H9 (cell line): ENCODE data around the gene INSM2. TPM values are rescaled to one million over a fixed set of nuclear protein-coding genes. Genes with fewer than 3 reads are reported as not detected.

Experiments
- DNase-seq: peaks from one replicate; pipeline ENCODE4 v3.0.0-alpha.2; 2017
- H2AFZ ChIP-seq: one replicate; pipeline ENCODE4 v1.6.1; 2013; ENCODE audit warnings: mild to moderate bottlenecking, low read length, control low read depth, moderate library complexity
- H2AK5ac ChIP-seq: 2 replicates; pipeline ENCODE4 v1.6.1; 2013; ENCODE audit warnings: low read length, control low read depth, mixed read lengths; ENCODE audit not compliant: insufficient read length
- H2BK120ac ChIP-seq: one replicate; pipeline ENCODE4 v1.6.1; 2013; ENCODE audit warnings: low read depth, mild to moderate bottlenecking, low read length, control low read depth, inconsistent platforms; ENCODE audit not compliant: poor library complexity, severe bottlenecking
- H2BK12ac ChIP-seq: 2 replicates; pipeline ENCODE4 v1.6.1; 2013; ENCODE audit warnings: low read length, control low read depth, mixed read lengths, low read depth; ENCODE audit not compliant: insufficient read length
- H2BK15ac ChIP-seq: 2 replicates; pipeline ENCODE4 v1.6.1; 2013; ENCODE audit warnings: low read depth, low read length, control low read depth
- H2BK20ac ChIP-seq: one replicate; pipeline ENCODE4 v1.6.1; 2013; ENCODE audit warnings: low read depth, mild to moderate bottlenecking, low read length, control low read depth, inconsistent platforms; ENCODE audit not compliant: poor library complexity, severe bottlenecking
- H2BK5ac ChIP-seq: 2 replicates; pipeline ENCODE4 v1.6.1; 2013; ENCODE audit warnings: low read length, control low read depth, mixed read lengths; ENCODE audit not compliant: insufficient read length
- H3K14ac ChIP-seq: 2 replicates; pipeline ENCODE4 v1.6.1; 2013; ENCODE audit warnings: low read length, control low read depth; ENCODE audit not compliant: insufficient read depth
- H3K18ac ChIP-seq: 2 replicates; pipeline ENCODE4 v1.6.1; 2013; ENCODE audit warnings: low read depth, mild to moderate bottlenecking, mixed read lengths, low read length, control low read depth; ENCODE audit not compliant: insufficient read length
- H3K23ac ChIP-seq: 2 replicates; pipeline ENCODE4 v1.6.1; 2013; ENCODE audit warnings: low read length, control low read depth, mixed read lengths, low read depth; ENCODE audit not compliant: insufficient read length
- H3K23me2 ChIP-seq: 2 replicates; pipeline ENCODE4 v1.6.1; 2013; ENCODE audit warnings: low read depth, mild to moderate bottlenecking, mixed read lengths, low read length, control low read depth; ENCODE audit not compliant: insufficient read length, poor library complexity, severe bottlenecking
- H3K27ac ChIP-seq: 2 replicates; pipeline ENCODE4 v1.5.1; 2013; ENCODE audit warnings: low read length, control low read depth, mixed read lengths, low read depth; ENCODE audit not compliant: insufficient read length
- H3K27me3 ChIP-seq: 2 replicates; pipeline ENCODE4 v1.6.1; 2013; ENCODE audit warnings: low read length, control low read depth, inconsistent platforms; ENCODE audit not compliant: insufficient read depth
- H3K4ac ChIP-seq: 2 replicates; pipeline ENCODE4 v1.6.1; 2013; ENCODE audit warnings: low read depth, mild to moderate bottlenecking, control low read depth, inconsistent platforms, low read length, moderate library complexity
- H3K4me1 ChIP-seq: 2 replicates; pipeline ENCODE4 v1.6.1; 2013; ENCODE audit warnings: low read length, control low read depth, inconsistent platforms; ENCODE audit not compliant: insufficient read depth
- H3K4me2 ChIP-seq: 2 replicates; pipeline ENCODE4 v1.6.1; 2013; ENCODE audit warnings: low read length, control low read depth, mixed read lengths; ENCODE audit not compliant: insufficient read length, insufficient read depth
- H3K56ac ChIP-seq: 2 replicates; pipeline ENCODE4 v1.6.1; 2013; ENCODE audit warnings: low read depth, mild to moderate bottlenecking, mixed read lengths, low read length, control low read depth; ENCODE audit not compliant: insufficient read length
- H3K79me1 ChIP-seq: 2 replicates; pipeline ENCODE4 v1.6.1; 2013; ENCODE audit warnings: low read depth, mild to moderate bottlenecking, moderate library complexity, low read length, control low read depth, inconsistent platforms; ENCODE audit not compliant: insufficient read depth, poor library complexity, severe bottlenecking
- H3K79me2 ChIP-seq: 2 replicates; pipeline ENCODE4 v1.6.1; 2013; ENCODE audit warnings: low read length, control low read depth, inconsistent platforms; ENCODE audit not compliant: insufficient read depth
- H3K9ac ChIP-seq: 2 replicates; pipeline ENCODE4 v1.6.1; 2013; ENCODE audit warnings: low read length, control low read depth, mixed read lengths; ENCODE audit not compliant: insufficient read length; ENCODE audit errors: extremely low read depth
- H3K9me3 ChIP-seq: one replicate; pipeline ENCODE4 v1.6.1; 2013; ENCODE audit warnings: low read depth, low read length, inconsistent platforms; ENCODE audit not compliant: control insufficient read depth
- H3T11ph ChIP-seq: one replicate; pipeline ENCODE4 v1.6.1; 2013; ENCODE audit warnings: mild to moderate bottlenecking, low read length, control low read depth, inconsistent platforms
- H4K20me1 ChIP-seq: one replicate; pipeline ENCODE4 v1.6.1; 2013; ENCODE audit not compliant: control insufficient read depth, insufficient read length, insufficient read depth
- H4K5ac ChIP-seq: 2 replicates; pipeline ENCODE4 v1.6.1; 2013; ENCODE audit warnings: low read depth, mild to moderate bottlenecking, mixed read lengths, low read length, control low read depth; ENCODE audit not compliant: insufficient read length
- H4K8ac ChIP-seq: replicated peaks from 2 replicates; pipeline ENCODE4 v1.6.1; 2013; ENCODE audit warnings: low read length, control low read depth, mixed read lengths, low read depth; ENCODE audit not compliant: insufficient read length
- H4K91ac ChIP-seq: 2 replicates; pipeline ENCODE4 v1.6.1; 2013; ENCODE audit warnings: low read depth, mild to moderate bottlenecking, moderate library complexity, mixed read lengths, low read length, control low read depth; ENCODE audit not compliant: insufficient read length
- H3K27ac Mint-ChIP-seq, 3 experiments: 2 replicates in 2 of 3; 3 replicates in 1 of 3; pipeline ENCODE4 v1.8.0; 2020 to 2021; ENCODE audit warnings: mixed read lengths in 3 of 3, mild to moderate bottlenecking in 1 of 3, moderate library complexity in 1 of 3
- H3K27me3 Mint-ChIP-seq: 2 replicates; pipeline ENCODE4 v1.8.0; 2021; ENCODE audit warnings: low read depth, mild to moderate bottlenecking, moderate library complexity, mixed read lengths
- H3K36me3 Mint-ChIP-seq, 3 experiments: 2 replicates in 2 of 3; 3 replicates in 1 of 3; pipeline ENCODE4 v1.8.0; 2020 to 2021; ENCODE audit warnings: low read depth in 3 of 3, mixed read lengths in 3 of 3; ENCODE audit not compliant: insufficient read depth in 1 of 3
- H3K4me1 Mint-ChIP-seq, 2 experiments: 2 replicates each; pipeline ENCODE4 v1.8.0; 2020; ENCODE audit warnings: mixed read lengths in 2 of 2
- H3K4me3 Mint-ChIP-seq, 2 experiments: 2 replicates in 1 of 2; 3 replicates in 1 of 2; pipeline ENCODE4 v1.8.0; 2020 to 2021; ENCODE audit warnings: mild to moderate bottlenecking in 2 of 2, mixed read lengths in 2 of 2, moderate library complexity in 1 of 2
- H3K9me3 Mint-ChIP-seq, 2 experiments: 2 replicates in 1 of 2; 3 replicates in 1 of 2; pipeline ENCODE4 v1.8.0; 2020; ENCODE audit warnings: mild to moderate bottlenecking in 2 of 2, mixed read lengths in 2 of 2, moderate library complexity in 1 of 2
- WGBS: extraction: QIAGEN DNeasy Blood & Tissue Kit; methylation state at CpG from one replicate; pipeline ENCODE4 v1.1.7; 2013; ENCODE audit warnings: missing lambda C conversion rate, low lambda C conversion rate, mixed read lengths; ENCODE audit not compliant: insufficient read length; ENCODE audit errors: extremely low coverage; 5-methylcytosine and 5-hydroxymethylcytosine counted together
- total RNA-seq: library from RNA; stranded (reverse); gene quantifications from 2 replicates; pipeline ENCODE4 v1.2.1, GENCODE V29; 2021
- TF ChIP-seq, protein P1 (sequence below): fragments of 200-600 bp; sonication (generic); conservative IDR thresholded peaks from 3 replicates; pipeline ENCODE4 v1.8.0; 2021; ENCODE audit warnings: antibody characterized with exemption, mild to moderate bottlenecking

The INSM2 gene
- total RNA-seq, 1 experiment from 2014 or later: not detected

DNA sequence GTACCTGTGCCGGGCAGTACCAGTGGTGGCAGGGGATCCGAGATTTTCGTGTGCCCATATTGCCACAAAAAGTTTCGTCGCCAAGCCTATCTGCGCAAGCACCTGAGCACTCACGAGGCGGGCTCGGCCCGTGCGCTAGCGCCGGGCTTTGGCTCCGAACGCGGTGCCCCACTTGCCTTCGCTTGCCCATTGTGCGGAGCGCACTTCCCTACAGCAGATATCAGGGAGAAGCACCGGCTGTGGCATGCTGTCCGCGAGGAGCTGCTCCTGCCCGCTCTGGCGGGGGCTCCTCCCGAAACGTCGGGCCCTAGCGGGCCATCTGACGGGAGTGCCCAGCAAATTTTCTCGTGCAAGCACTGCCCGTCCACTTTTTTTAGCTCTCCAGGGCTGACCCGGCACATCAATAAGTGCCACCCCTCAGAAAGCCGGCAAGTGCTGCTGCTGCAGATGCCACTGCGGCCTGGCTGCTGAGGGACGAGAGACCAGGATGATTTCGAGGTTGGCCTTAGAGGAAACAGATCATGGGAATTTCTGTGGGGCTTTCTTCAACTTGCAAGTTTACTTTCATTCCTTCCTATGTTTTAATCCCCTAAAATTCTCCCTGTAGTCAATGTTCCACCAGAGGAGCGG, 1.6 kb downstream of the INSM2 start:
- Histone ChIP-seq H3K56ac (no peak overlapping the region), H4K8ac (no peak overlapping the region), H3K23ac (no peak overlapping the region), H3K4me1 (no peaks in the 10 kb centered on the region), H3K4me2 (peak overlapping the region; percentile 63), H3T11ph (no peak overlapping the region), H3K9me3 (no peaks in the 10 kb centered on the region), H3K79me2 (no peaks in the 10 kb centered on the region), H2BK120ac (no peak overlapping the region), H2BK15ac (no peak overlapping the region), H4K5ac (no peak overlapping the region), H3K23me2 (peaks cover 9% of the 10 kb centered on the region), H2BK20ac (no peak overlapping the region), H3K14ac (no peak overlapping the region), H2AK5ac (no peak overlapping the region), H2BK12ac (no peak overlapping the region), H3K9ac (no peak overlapping the region), H3K27ac (no peak overlapping the region), H2AFZ (no peak overlapping the region), H3K4ac (no peak overlapping the region), H3K18ac (no peak overlapping the region), H2BK5ac (no peak overlapping the region), H3K79me1 (no peaks in the 10 kb centered on the region), H4K91ac (no peak overlapping the region), H4K20me1 (no peaks in the 10 kb centered on the region), H3K27me3 (peaks cover 23% of the 10 kb centered on the region)
- peak; percentile 68 for DNase-seq
- TF ChIP-seq, protein P1, sequence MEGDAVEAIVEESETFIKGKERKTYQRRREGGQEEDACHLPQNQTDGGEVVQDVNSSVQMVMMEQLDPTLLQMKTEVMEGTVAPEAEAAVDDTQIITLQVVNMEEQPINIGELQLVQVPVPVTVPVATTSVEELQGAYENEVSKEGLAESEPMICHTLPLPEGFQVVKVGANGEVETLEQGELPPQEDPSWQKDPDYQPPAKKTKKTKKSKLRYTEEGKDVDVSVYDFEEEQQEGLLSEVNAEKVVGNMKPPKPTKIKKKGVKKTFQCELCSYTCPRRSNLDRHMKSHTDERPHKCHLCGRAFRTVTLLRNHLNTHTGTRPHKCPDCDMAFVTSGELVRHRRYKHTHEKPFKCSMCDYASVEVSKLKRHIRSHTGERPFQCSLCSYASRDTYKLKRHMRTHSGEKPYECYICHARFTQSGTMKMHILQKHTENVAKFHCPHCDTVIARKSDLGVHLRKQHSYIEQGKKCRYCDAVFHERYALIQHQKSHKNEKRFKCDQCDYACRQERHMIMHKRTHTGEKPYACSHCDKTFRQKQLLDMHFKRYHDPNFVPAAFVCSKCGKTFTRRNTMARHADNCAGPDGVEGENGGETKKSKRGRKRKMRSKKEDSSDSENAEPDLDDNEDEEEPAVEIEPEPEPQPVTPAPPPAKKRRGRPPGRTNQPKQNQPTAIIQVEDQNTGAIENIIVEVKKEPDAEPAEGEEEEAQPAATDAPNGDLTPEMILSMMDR: no peak
- no CpG with 5 or more reads among the region's 37 CpGs for WGBS
- H3K36me3 Mint-ChIP-seq: no peaks in the 10 kb centered on the region
- no peak overlapping the region for H3K27ac Mint-ChIP-seq
- peaks cover 71% of the 10 kb centered on the region for H3K27me3 Mint-ChIP-seq
- peak overlapping the region; percentile 53 to 77 for H3K4me3 Mint-ChIP-seq
- no peaks in the 10 kb centered on the region for H3K9me3 Mint-ChIP-seq
- peaks cover 9 to 10% of the 10 kb centered on the region in 2 experiments; a peak in 2 of 4 replicates for H3K4me1 Mint-ChIP-seq
